ENCODE data around the gene FOXK2.
A peak's percentile ranks its signal among the peaks of the same experiment; 100 is the strongest.
"Not testable (repeated sequence)": the region's sequence is repeated elsewhere in the genome, so short reads cannot be mapped to it uniquely, and the experiment has no call there.

The FOXK2 gene

GRCh38 chr17:82495844-82496528, 23.5 kb upstream of the FOXK2 start:
- no peak for DNase-seq

GRCh38 chr17:82496529-82497434, 22.8 kb upstream of the FOXK2 start:
- peak; percentile 79 for DNase-seq

GRCh38 chr17:82497483-82498405, 21.8 kb upstream of the FOXK2 start:
- DNase-seq: no peak

GRCh38 chr17:82502207-82502606, 17.3 kb upstream of the FOXK2 start:
- DNase-seq: no peak

- no peak for DNase-seq
These were observed 16.3 kb upstream of the FOXK2 start for GRCh38 chr17:82503094-82503727.

- DNase-seq: no peak
These were observed 15.7 kb upstream of the FOXK2 start for GRCh38 chr17:82503728-82504308.

GRCh38 chr17:82505296-82505695, 14.2 kb upstream of the FOXK2 start:
- DNase-seq: no peak

- not testable (repeated sequence) for DNase-seq
These were observed 13.1 kb upstream of the FOXK2 start for GRCh38 chr17:82506402-82506801.

GRCh38 chr17:82507631-82508175, 11.8 kb upstream of the FOXK2 start:
- no peak for DNase-seq

GRCh38 chr17:82511642-82512041, 7.9 kb upstream of the FOXK2 start:
- DNase-seq: not testable (repeated sequence)

GRCh38 chr17:82513864-82514263, 5.7 kb upstream of the FOXK2 start:
- not testable (repeated sequence) for DNase-seq

GRCh38 chr17:82517230-82517865, 2.2 kb upstream of the FOXK2 start:
- DNase-seq: no peak

- no peak for DNase-seq
These were observed 705 bp downstream of the FOXK2 start for GRCh38 chr17:82519971-82520903.

GRCh38 chr17:82524540-82524939, 5.0 kb downstream of the FOXK2 start:
- no peak for DNase-seq

GRCh38 chr17:82525712-82526111, 6.2 kb downstream of the FOXK2 start:
- DNase-seq: no peak

- no peak for DNase-seq
These were observed 8.4 kb downstream of the FOXK2 start for GRCh38 chr17:82527898-82528297.

- no peak for DNase-seq
These were observed 9.1 kb downstream of the FOXK2 start for GRCh38 chr17:82528484-82529265.

- DNase-seq: no peak
These were observed 10.4 kb downstream of the FOXK2 start for GRCh38 chr17:82529914-82530300.

- no peak for DNase-seq
These were observed 11.9 kb downstream of the FOXK2 start for GRCh38 chr17:82531431-82531881.
